NCI-H128 (cell line): ENCODE data around the gene PAN2.
A peak's percentile ranks its signal among the peaks of the same experiment; 100 is the strongest.
"Not testable (repeated sequence)": the region's sequence is repeated elsewhere in the genome, so short reads cannot be mapped to it uniquely, and the experiment has no call there.

ENCODE experiments used
- DNase-seq: peaks from one replicate; lab custom pipeline; 2025; ENCODE audit not compliant: unreplicated experiment; lab: John Stamatoyannopoulos, UW

Gene PAN2

GRCh38 chr12:56278905-56279304 lies 54.9 kb downstream of the PAN2 start:
- DNase-seq: no peak

- DNase-seq: no peak
Measured at GRCh38 chr12:56274299-56274698, 59.5 kb downstream of the PAN2 start.

GRCh38 chr12:56272468-56272867 lies 61.3 kb downstream of the PAN2 start:
- DNase-seq: not testable (repeated sequence)

GRCh38 chr12:56271031-56271430 lies 62.8 kb downstream of the PAN2 start:
- no peak for DNase-seq

GRCh38 chr12:56267443-56268071 lies 66.2 kb downstream of the PAN2 start:
- no peak for DNase-seq

GRCh38 chr12:56266693-56267442 lies 66.9 kb downstream of the PAN2 start, which contains the start of gene COQ10A:
COQ10A (plus strand) TSS chr12:56266942; CDS start chr12:56267119, 177 bp downstream.
- DNase-seq: peak; percentile 83
